GM12875 (cell line): ENCODE measurements around the gene SMOC2.

Experiments
- H3K4me3 ChIP-seq: one replicate; pipeline ENCODE4 v1.5.1; 2011; ENCODE audit warnings: low read depth, low read length, control low read depth
- TF ChIP-seq, protein P1 (sequence below): IDR thresholded peaks from 2 replicates; pipeline ENCODE4 v1.5.1; 2011; ENCODE audit warnings: low read depth, mild to moderate bottlenecking, control low read depth, inconsistent platforms, low read length, moderate library complexity, borderline replicate concordance; ENCODE audit not compliant: insufficient read depth

The SMOC2 gene

DNA sequence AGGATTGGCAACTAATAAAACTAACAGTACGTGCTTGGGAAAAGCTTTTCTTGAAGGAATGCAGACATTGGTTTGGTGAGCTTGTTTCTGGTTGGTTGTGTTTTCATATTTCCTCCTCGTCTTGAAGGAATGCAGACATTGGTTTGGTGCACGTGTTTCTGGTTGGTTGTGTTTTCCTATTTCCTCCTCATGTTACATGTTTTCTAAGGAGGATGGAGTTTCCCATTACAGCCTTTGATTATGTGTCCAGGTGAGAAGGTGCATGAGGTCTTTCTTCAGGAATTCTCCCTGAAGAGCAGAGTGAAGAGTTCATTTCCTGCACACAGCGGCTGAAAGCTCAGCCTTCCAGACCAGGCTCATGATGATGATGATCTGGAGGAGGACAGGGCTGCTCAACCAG lies 190.6 kb downstream of the SMOC2 start:
- H3K4me3 ChIP-seq: no peak overlapping the region
- TF ChIP-seq, protein P1, sequence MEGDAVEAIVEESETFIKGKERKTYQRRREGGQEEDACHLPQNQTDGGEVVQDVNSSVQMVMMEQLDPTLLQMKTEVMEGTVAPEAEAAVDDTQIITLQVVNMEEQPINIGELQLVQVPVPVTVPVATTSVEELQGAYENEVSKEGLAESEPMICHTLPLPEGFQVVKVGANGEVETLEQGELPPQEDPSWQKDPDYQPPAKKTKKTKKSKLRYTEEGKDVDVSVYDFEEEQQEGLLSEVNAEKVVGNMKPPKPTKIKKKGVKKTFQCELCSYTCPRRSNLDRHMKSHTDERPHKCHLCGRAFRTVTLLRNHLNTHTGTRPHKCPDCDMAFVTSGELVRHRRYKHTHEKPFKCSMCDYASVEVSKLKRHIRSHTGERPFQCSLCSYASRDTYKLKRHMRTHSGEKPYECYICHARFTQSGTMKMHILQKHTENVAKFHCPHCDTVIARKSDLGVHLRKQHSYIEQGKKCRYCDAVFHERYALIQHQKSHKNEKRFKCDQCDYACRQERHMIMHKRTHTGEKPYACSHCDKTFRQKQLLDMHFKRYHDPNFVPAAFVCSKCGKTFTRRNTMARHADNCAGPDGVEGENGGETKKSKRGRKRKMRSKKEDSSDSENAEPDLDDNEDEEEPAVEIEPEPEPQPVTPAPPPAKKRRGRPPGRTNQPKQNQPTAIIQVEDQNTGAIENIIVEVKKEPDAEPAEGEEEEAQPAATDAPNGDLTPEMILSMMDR: no peak

DNA sequence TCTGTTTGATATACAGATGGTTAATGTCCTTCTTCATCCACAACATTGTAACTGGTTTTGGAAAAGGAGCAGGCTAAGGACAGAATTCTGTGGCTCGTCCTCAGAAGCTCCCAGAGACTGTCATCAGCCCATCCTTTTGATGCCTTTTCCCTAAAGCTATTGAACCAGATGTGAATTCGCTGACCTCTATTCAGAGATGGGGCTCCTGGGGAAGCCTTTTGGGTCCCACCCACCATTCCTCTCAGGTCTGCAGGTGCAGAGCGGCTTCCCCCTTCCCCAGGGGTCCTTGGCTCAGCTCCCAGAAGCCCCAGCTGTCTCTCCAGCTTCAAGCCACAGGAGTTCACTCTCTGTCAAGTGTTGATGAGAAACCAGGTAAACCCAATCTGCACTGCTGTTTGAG lies 191.7 kb downstream of the SMOC2 start:
- H3K4me3 ChIP-seq: no peak overlapping the region
- TF ChIP-seq, protein P1: no peak

DNA sequence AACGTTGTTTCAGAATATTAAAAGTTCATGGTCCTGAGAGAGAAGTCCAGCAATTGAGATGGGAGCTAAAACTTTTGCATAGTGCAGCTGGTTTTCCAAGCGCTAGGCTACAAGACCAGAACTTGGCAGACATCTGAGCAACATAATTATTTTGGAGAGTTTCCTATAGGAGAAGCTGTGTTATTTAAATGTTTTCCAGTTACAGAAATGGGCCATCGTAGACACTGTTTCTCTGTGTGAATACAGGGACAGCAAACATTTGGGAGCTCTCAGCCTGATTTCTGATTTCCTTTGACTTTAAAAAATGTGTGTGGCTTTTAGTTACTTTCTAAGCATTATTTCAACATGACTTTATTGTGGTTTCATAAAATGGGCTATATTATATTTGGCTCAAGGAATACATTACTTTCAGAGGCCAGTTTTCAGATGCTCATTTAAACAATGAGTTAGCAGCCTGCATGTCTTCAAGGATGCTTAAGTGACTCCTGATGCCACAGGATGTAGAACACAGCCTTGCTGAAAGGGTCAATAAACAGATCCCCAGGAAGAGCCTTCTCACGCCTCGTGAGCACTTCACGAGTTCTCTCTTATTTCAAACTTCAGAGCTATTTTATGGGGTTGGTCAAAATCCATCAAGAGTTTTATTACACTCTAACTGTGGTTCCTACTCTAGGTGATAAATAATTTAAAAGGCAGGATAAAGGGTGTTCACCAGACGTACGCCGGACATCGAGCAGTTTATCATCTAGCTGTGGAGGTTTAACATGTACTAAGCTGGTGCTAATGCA lies 193.8 kb downstream of the SMOC2 start:
- TF ChIP-seq, protein P1: no peak
- H3K4me3 ChIP-seq: no peak overlapping the region

DNA sequence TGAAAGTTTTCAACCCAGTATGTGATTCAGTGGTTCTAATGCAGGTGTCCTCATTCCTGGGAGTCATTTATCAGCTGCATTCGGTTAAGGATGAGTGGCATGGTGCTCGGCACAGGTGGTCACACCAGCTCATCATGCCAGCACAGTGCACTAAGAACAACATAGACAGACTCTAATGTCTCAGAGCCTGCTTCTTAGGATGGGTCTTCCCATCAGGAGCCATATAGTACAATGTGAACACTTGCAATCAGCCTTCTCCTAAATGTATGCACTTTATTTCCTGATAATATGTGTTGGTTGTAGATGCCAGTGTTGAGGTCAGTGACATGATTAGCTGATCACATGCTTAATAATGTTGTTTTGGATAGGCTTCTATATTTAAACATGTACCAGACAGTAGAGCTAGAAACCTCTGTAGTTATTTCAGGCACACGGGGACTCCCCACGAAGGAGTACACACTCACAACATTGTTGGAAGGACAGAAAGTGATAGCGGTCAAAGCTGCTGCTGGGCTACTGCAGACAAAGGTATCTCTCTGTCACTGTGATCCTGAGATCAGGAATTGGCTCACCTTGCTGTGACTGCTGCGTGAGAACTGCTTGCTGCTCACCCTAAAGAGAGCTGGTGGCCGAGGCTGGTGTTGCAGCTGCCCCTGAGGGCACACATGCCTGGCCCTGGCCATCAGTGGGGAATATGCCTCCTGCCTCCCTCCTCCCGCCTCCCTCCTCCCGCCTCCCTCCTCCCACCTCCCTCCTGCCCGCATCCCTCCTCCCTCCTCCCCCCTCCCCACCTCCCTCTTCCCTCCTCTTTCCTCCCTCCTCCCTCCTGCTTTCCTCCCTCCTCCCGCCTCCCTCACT lies 195.4 kb downstream of the SMOC2 start:
- no peak overlapping the region for H3K4me3 ChIP-seq
- TF ChIP-seq, protein P1: no peak

DNA sequence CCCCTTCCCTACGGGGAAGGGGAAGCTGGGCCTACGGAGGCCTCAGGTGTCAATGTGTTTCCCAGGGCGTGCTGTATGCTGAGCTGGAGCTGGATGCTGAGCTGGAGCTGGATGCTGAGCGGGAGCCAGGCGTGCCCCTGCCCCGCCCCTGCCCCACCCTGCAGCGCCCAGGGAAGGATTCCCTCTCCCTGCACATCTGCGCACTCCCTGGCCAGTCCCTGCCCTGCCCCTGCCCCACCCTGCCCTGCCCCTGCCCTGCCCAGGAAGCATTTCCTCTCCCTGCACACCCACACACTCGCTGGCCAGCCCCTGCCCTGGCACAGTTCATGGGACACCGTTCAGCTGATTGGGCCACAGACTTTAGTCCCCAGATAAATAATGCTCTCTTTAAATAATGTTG lies 196.8 kb downstream of the SMOC2 start:
- H3K4me3 ChIP-seq: no peak overlapping the region
- TF ChIP-seq, protein P1: no peak

DNA sequence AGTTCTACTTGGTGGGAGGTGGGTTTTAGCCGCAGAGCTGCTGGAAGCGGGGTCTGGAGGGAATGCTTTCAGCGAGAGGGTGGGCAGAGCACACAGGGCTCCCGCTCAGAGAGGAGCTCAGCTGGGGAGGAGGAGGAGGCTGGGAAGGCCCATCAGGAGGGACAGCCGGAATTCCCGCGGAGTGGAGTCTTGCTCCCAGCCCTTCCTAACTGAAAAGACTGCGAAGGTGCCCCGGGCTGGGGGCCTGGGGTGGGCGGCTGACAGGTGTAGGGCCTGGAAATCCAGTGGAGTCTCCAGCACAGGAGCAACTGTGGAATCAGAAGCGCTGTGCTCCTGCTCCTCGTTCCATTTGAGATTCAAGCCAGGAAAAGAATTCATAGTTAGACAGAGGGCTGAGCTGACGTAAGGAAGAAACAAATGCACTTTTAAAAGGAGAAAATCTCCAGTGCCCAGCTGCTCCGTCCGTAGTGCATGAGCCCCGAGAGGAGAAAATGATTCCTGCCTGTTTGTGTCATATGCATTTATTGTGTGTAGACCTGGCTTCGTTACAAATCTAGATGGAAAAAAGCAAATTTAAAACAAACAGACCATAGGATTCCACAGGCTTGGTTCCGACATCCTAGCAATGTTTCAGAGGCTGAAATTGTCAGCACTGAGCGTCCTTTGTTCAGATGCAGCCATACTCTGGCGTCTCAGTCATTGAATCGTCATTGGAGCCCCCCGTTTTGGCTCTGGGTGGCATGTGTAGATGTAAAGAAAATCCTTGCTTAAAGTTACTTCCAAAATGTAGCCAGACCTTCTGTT lies 197.7 kb downstream of the SMOC2 start:
- no peak overlapping the region for H3K4me3 ChIP-seq
- TF ChIP-seq, protein P1: no peak
